Activated T-cell treated with anti-CD3 and anti-CD28 coated beads, Interleukin-2, amount 50 U/mL, for 4 hours (primary cell): ENCODE measurements around the gene CEP350. TPM values are rescaled to one million over a fixed set of nuclear protein-coding genes. Genes with fewer than 3 reads are reported as not detected.
"Not testable (repeated sequence)": the region's sequence is repeated elsewhere in the genome, so short reads cannot be mapped to it uniquely, and the experiment has no call there.

ENCODE experiments used
- ATAC-seq, 2 donors: fragments of 200-7000 bp; cut with Tn5 transposase; one replicate each; pipeline ENCODE4 v1.10.0; 2021
- DNase-seq: peaks from one replicate; pipeline ENCODE4 v3.0.0-alpha.2; 2020
- H3K27me3 Mint-ChIP-seq: one replicate; pipeline ENCODE4 v1.8.0; 2021; ENCODE audit warnings: low read depth, mixed read lengths
- H3K36me3 Mint-ChIP-seq: one replicate; pipeline ENCODE4 v1.8.0; 2022; ENCODE audit warnings: mixed read lengths; ENCODE audit not compliant: insufficient read depth
- H3K4me1 Mint-ChIP-seq: one replicate; pipeline ENCODE4 v1.8.0; 2021; ENCODE audit warnings: low read depth, mixed read lengths
- H3K4me3 Mint-ChIP-seq: one replicate; pipeline ENCODE4 v1.8.0; 2021; ENCODE audit warnings: mild to moderate bottlenecking, moderate library complexity, mixed read lengths
- H3K9me3 Mint-ChIP-seq: one replicate; pipeline ENCODE4 v1.8.0; 2021; ENCODE audit warnings: mixed read lengths
- total RNA-seq, 3 donors: library from RNA; stranded (reverse); gene quantifications; one replicate each; pipeline ENCODE4 v1.2.1, GENCODE V29; 2021

CEP350 gene
- total RNA-seq, 3 donors from 2014 or later: 25.2 to 28.3 (median 28.1) TPM

- Mint-ChIP-seq H3K4me1 (peaks cover 2% of the 10 kb centered on the region), H3K27me3 (no peaks in the 10 kb centered on the region), H3K9me3 (no peaks in the 10 kb centered on the region), H3K4me3 (no peak overlapping the region), H3K36me3 (peaks cover 15% of the 10 kb centered on the region)
- DNase-seq: no peak
- ATAC-seq: no peak
These were observed 36.2 kb downstream of the CEP350 start for GRCh38 chr1:179990847-179991246.

- Mint-ChIP-seq H3K36me3 (peaks cover 22% of the 10 kb centered on the region), H3K4me3 (no peak overlapping the region), H3K4me1 (peaks cover 5% of the 10 kb centered on the region), H3K9me3 (no peaks in the 10 kb centered on the region), H3K27me3 (no peaks in the 10 kb centered on the region)
- DNase-seq: no peak
- no peak for ATAC-seq
These were observed 41.0 kb downstream of the CEP350 start for GRCh38 chr1:179995576-179995975.

- ATAC-seq (peak in 1 of 2 donors; percentile 25), DNase-seq (no peak)
- Mint-ChIP-seq H3K4me3 (no peak overlapping the region), H3K4me1 (peaks cover 5% of the 10 kb centered on the region), H3K36me3 (peaks cover 22% of the 10 kb centered on the region), H3K27me3 (no peaks in the 10 kb centered on the region), H3K9me3 (no peaks in the 10 kb centered on the region)
These were observed 41.5 kb downstream of the CEP350 start for GRCh38 chr1:179996099-179996498.

GRCh38 chr1:180000575-180000974 lies 46.0 kb downstream of the CEP350 start:
- H3K4me3 Mint-ChIP-seq: no peak overlapping the region
- DNase-seq (no peak), ATAC-seq (no peak)
- no peaks in the 10 kb centered on the region for H3K9me3 Mint-ChIP-seq
- peaks cover 13% of the 10 kb centered on the region for H3K36me3 Mint-ChIP-seq
- peaks cover 9% of the 10 kb centered on the region for H3K4me1 Mint-ChIP-seq
- H3K27me3 Mint-ChIP-seq: no peaks in the 10 kb centered on the region

- Mint-ChIP-seq H3K27me3 (no peaks in the 10 kb centered on the region), H3K9me3 (no peaks in the 10 kb centered on the region), H3K4me3 (no peak overlapping the region), H3K4me1 (peaks cover 4% of the 10 kb centered on the region), H3K36me3 (peaks cover 23% of the 10 kb centered on the region)
- DNase-seq: no peak
- ATAC-seq: no peak
These were observed 47.8 kb downstream of the CEP350 start for GRCh38 chr1:180002437-180002836.

- Mint-ChIP-seq H3K9me3 (no peaks in the 10 kb centered on the region), H3K4me3 (no peak overlapping the region), H3K36me3 (peaks cover 26% of the 10 kb centered on the region), H3K4me1 (peaks cover 4% of the 10 kb centered on the region), H3K27me3 (no peaks in the 10 kb centered on the region)
- DNase-seq: no peak
- no peak for ATAC-seq
These were observed 48.6 kb downstream of the CEP350 start for GRCh38 chr1:180003026-180003695.

GRCh38 chr1:180006762-180007161 lies 52.2 kb downstream of the CEP350 start:
- H3K27me3 Mint-ChIP-seq, H3K4me3 Mint-ChIP-seq, DNase-seq, H3K9me3 Mint-ChIP-seq, ATAC-seq, H3K4me1 Mint-ChIP-seq: not testable (repeated sequence)
- peaks cover 21% of the 10 kb centered on the region for H3K36me3 Mint-ChIP-seq

- no peak for DNase-seq
- no peak overlapping the region for H3K4me3 Mint-ChIP-seq
- peaks cover 47% of the 10 kb centered on the region for H3K36me3 Mint-ChIP-seq
- no peaks in the 10 kb centered on the region for H3K9me3 Mint-ChIP-seq
- H3K27me3 Mint-ChIP-seq: no peaks in the 10 kb centered on the region
- no peaks in the 10 kb centered on the region for H3K4me1 Mint-ChIP-seq
- ATAC-seq: no peak
These were observed 65.4 kb downstream of the CEP350 start for GRCh38 chr1:180020017-180020416.

GRCh38 chr1:180026556-180026955 lies 71.9 kb downstream of the CEP350 start:
- H3K4me1 Mint-ChIP-seq: no peaks in the 10 kb centered on the region
- H3K9me3 Mint-ChIP-seq: no peaks in the 10 kb centered on the region
- no peak overlapping the region for H3K4me3 Mint-ChIP-seq
- H3K27me3 Mint-ChIP-seq: no peaks in the 10 kb centered on the region
- no peak for ATAC-seq
- DNase-seq: no peak
- H3K36me3 Mint-ChIP-seq: peaks cover 26% of the 10 kb centered on the region

GRCh38 chr1:180027949-180028445 lies 73.4 kb downstream of the CEP350 start:
- H3K36me3 Mint-ChIP-seq: peaks cover 30% of the 10 kb centered on the region
- ATAC-seq: no peak
- no peaks in the 10 kb centered on the region for H3K4me1 Mint-ChIP-seq
- no peak for DNase-seq
- no peaks in the 10 kb centered on the region for H3K27me3 Mint-ChIP-seq
- no peaks in the 10 kb centered on the region for H3K9me3 Mint-ChIP-seq
- H3K4me3 Mint-ChIP-seq: no peak overlapping the region

- DNase-seq: no peak
- ATAC-seq: no peak
- H3K27me3 Mint-ChIP-seq: no peaks in the 10 kb centered on the region
- no peak overlapping the region for H3K4me3 Mint-ChIP-seq
- H3K36me3 Mint-ChIP-seq: peaks cover 33% of the 10 kb centered on the region
- no peaks in the 10 kb centered on the region for H3K9me3 Mint-ChIP-seq
- no peaks in the 10 kb centered on the region for H3K4me1 Mint-ChIP-seq
These were observed 74.3 kb downstream of the CEP350 start for GRCh38 chr1:180028864-180029263.

GRCh38 chr1:180029524-180030135 lies 75.0 kb downstream of the CEP350 start:
- DNase-seq (no peak), ATAC-seq (no peak)
- H3K4me3 Mint-ChIP-seq: no peak overlapping the region
- peaks cover 38% of the 10 kb centered on the region for H3K36me3 Mint-ChIP-seq
- no peaks in the 10 kb centered on the region for H3K9me3 Mint-ChIP-seq
- H3K27me3 Mint-ChIP-seq: no peaks in the 10 kb centered on the region
- no peaks in the 10 kb centered on the region for H3K4me1 Mint-ChIP-seq

- H3K36me3 Mint-ChIP-seq: peaks cover 38% of the 10 kb centered on the region
- DNase-seq (no peak), ATAC-seq (no peak)
- no peaks in the 10 kb centered on the region for H3K27me3 Mint-ChIP-seq
- no peak overlapping the region for H3K4me3 Mint-ChIP-seq
- H3K4me1 Mint-ChIP-seq: no peaks in the 10 kb centered on the region
- H3K9me3 Mint-ChIP-seq: no peaks in the 10 kb centered on the region
These were observed 77.1 kb downstream of the CEP350 start for GRCh38 chr1:180031664-180032063.

- DNase-seq: no peak
- H3K27me3 Mint-ChIP-seq: no peaks in the 10 kb centered on the region
- peaks cover 49% of the 10 kb centered on the region for H3K36me3 Mint-ChIP-seq
- H3K4me1 Mint-ChIP-seq: no peaks in the 10 kb centered on the region
- ATAC-seq: no peak
- no peaks in the 10 kb centered on the region for H3K9me3 Mint-ChIP-seq
- no peak overlapping the region for H3K4me3 Mint-ChIP-seq
These were observed 78.8 kb downstream of the CEP350 start for GRCh38 chr1:180033390-180033789.

- no peak for ATAC-seq
- no peak overlapping the region for H3K4me3 Mint-ChIP-seq
- H3K4me1 Mint-ChIP-seq: no peaks in the 10 kb centered on the region
- peaks cover 44% of the 10 kb centered on the region for H3K36me3 Mint-ChIP-seq
- no peak for DNase-seq
- H3K9me3 Mint-ChIP-seq: no peaks in the 10 kb centered on the region
- H3K27me3 Mint-ChIP-seq: no peaks in the 10 kb centered on the region
These were observed 85.4 kb downstream of the CEP350 start for GRCh38 chr1:180040034-180040433.
